Keratinocyte (primary cell): Measurements from ENCODE around the gene GBP3. TPM values are rescaled to one million over a fixed set of nuclear protein-coding genes. Genes with fewer than 3 reads are reported as not detected.
"Not testable (repeated sequence)": the region's sequence is repeated elsewhere in the genome, so short reads cannot be mapped to it uniquely, and the experiment has no call there.

Experiments
- DNase-seq: peaks from one replicate; pipeline ENCODE4 v3.0.0-alpha.2; 2011; ENCODE audit warnings: low read depth, missing footprints, low spot score
- FAIRE-seq: peaks from 2 replicates; lab custom pipeline; 2011; peaks lifted over from hg19 to GRCh38; lab: Jason Lieb, UNC
- H2AFZ ChIP-seq: 2 replicates; pipeline ENCODE4 v1.6.0; 2012; ENCODE audit warnings: low read length, control low read depth, inconsistent platforms; ENCODE audit not compliant: control insufficient read depth
- H3K27ac ChIP-seq: 2 replicates; pipeline ENCODE4 v1.5.1; 2011; ENCODE audit warnings: low read length; ENCODE audit not compliant: control insufficient read depth, insufficient read depth
- H3K27me3 ChIP-seq: 3 replicates; pipeline ENCODE4 v1.6.0; 2011; ENCODE audit warnings: low read length; ENCODE audit not compliant: control insufficient read depth, insufficient read depth; ENCODE audit errors: extremely low read depth
- H3K36me3 ChIP-seq, 2 experiments: 2 replicates in 1 of 2; 3 replicates in 1 of 2; pipeline ENCODE4 v1.5.1; 2011; ENCODE audit warnings: low read length in 2 of 2, mild to moderate bottlenecking in 1 of 2; ENCODE audit not compliant: control insufficient read depth in 2 of 2, insufficient read depth in 2 of 2; ENCODE audit errors: extremely low read depth in 1 of 2
- H3K4me1 ChIP-seq: 3 replicates; pipeline ENCODE4 v1.5.1; 2011; ENCODE audit warnings: low read length; ENCODE audit not compliant: control insufficient read depth, insufficient read depth; ENCODE audit errors: extremely low read depth
- H3K4me2 ChIP-seq: 3 replicates; pipeline ENCODE4 v1.6.0; 2011; ENCODE audit warnings: low read depth, low read length; ENCODE audit not compliant: control insufficient read depth, insufficient read depth; ENCODE audit errors: extremely low read depth
- H3K4me3 ChIP-seq, 3 experiments: fragments of 200-600 bp in 1 of 3; sonication (generic) in 1 of 3; 2 replicates in 2 of 3; 3 replicates in 1 of 3; pipeline ENCODE4 v1.5.1; 2011 to 2016; ENCODE audit warnings: low read length in 3 of 3, mild to moderate bottlenecking in 3 of 3, control low read depth in 2 of 3, inconsistent platforms in 1 of 3, low read depth in 1 of 3, mixed read lengths in 1 of 3, mixed run types in 1 of 3, moderate library complexity in 1 of 3; ENCODE audit not compliant: control insufficient read depth in 2 of 3, insufficient read depth in 2 of 3; ENCODE audit errors: extremely low read depth in 1 of 3
- H3K79me2 ChIP-seq: 2 replicates; pipeline ENCODE4 v1.6.0; 2012; ENCODE audit warnings: low read length; ENCODE audit not compliant: control insufficient read depth, insufficient read depth
- H3K9ac ChIP-seq: 3 replicates; pipeline ENCODE4 v1.6.0; 2011; ENCODE audit warnings: low read length; ENCODE audit not compliant: control insufficient read depth, insufficient read depth; ENCODE audit errors: extremely low read depth
- H3K9me1 ChIP-seq: 3 replicates; pipeline ENCODE4 v1.6.0; 2011; ENCODE audit warnings: low read length; ENCODE audit not compliant: control insufficient read depth, insufficient read depth; ENCODE audit errors: extremely low read depth
- H3K9me3 ChIP-seq: 2 replicates; pipeline ENCODE4 v1.5.1; 2012; ENCODE audit warnings: low read depth, low read length; ENCODE audit not compliant: control insufficient read depth
- H4K20me1 ChIP-seq: 3 replicates; pipeline ENCODE4 v1.6.0; 2011; ENCODE audit warnings: low read length; ENCODE audit not compliant: control insufficient read depth, insufficient read depth; ENCODE audit errors: extremely low read depth
- EZH2 ChIP-seq: IDR thresholded peaks from one replicate; pipeline ENCODE4 v1.6.1; 2012; ENCODE audit warnings: inconsistent platforms, mild to moderate bottlenecking, low read length, moderate library complexity
- dilution Hi-C: fragments of 300-500 bp; cut with MboI; formaldehyde crosslinking; loops from one replicate; pipeline ENCODE4 v1.7.0; 2020; ENCODE audit warnings: low sequenced_read_pairs; ENCODE audit not compliant: extremely low pct_ligation_motif_present
- polyA plus RNA-seq, 5 experiments: library from polyadenylated mRNA; depleted of rRNA in 3 of 5; stranded (reverse) in 3 of 5; stranded (forward) in 1 of 5; unstranded in 1 of 5; fragments of >200 nt; gene quantifications; 1 replicate in 1 of 5; 2 replicates in 3 of 5; 3 replicates in 1 of 5; pipeline versions ENCODE4 v1.2.1 to v1.2.3, GENCODE V29; 2011 to 2012; ENCODE audit warnings: missing spikeins in 2 of 5, low read depth in 1 of 5, low replicate concordance in 1 of 5
- TF ChIP-seq, protein P1 (sequence below), 3 experiments: IDR thresholded peaks in 1 of 3; conservative IDR thresholded peaks in 1 of 3; optimal IDR thresholded peaks in 1 of 3; 2 replicates in 2 of 3; 3 replicates in 1 of 3; pipeline versions ENCODE3 to v1.5.1; 2011; ENCODE audit warnings: low read length in 3 of 3, mild to moderate bottlenecking in 3 of 3, moderate library complexity in 2 of 3, control low read depth in 1 of 3, inconsistent platforms in 1 of 3; ENCODE audit not compliant: insufficient read depth in 2 of 3; ENCODE audit errors: extremely low read depth in 1 of 3

The GBP3 gene
- polyA plus RNA-seq, 1 donor (not counting 4 experiments of a cell fraction or from before 2014, with no cell fraction given) = 42.6 TPM

- FAIRE-seq = no peak
- dilution Hi-C loops = no loop called here
Observed at GRCh38 chr1:89035080-89035479, 12.4 kb upstream of the GBP3 start.

GRCh38 chr1:89034004-89034403 lies 11.3 kb upstream of the GBP3 start:
- H3K79me2 ChIP-seq, H3K4me3 ChIP-seq, H4K20me1 ChIP-seq, H3K9me1 ChIP-seq, H2AFZ ChIP-seq, H3K27me3 ChIP-seq, H3K9ac ChIP-seq, H3K36me3 ChIP-seq, H3K4me1 ChIP-seq, H3K4me2 ChIP-seq, FAIRE-seq, dilution Hi-C loops, DNase-seq, H3K9me3 ChIP-seq, H3K27ac ChIP-seq: not testable (repeated sequence)

More at GRCh38 chr1:89035080-89035479, 12.4 kb upstream of the GBP3 start:
- no peak overlapping the region for H3K4me2 ChIP-seq
- no peak overlapping the region for H2AFZ ChIP-seq
- no peak overlapping the region for H3K4me3 ChIP-seq
- DNase-seq = no peak
- H3K36me3 ChIP-seq = no peaks in the 10 kb centered on the region
- TF ChIP-seq, protein P1, sequence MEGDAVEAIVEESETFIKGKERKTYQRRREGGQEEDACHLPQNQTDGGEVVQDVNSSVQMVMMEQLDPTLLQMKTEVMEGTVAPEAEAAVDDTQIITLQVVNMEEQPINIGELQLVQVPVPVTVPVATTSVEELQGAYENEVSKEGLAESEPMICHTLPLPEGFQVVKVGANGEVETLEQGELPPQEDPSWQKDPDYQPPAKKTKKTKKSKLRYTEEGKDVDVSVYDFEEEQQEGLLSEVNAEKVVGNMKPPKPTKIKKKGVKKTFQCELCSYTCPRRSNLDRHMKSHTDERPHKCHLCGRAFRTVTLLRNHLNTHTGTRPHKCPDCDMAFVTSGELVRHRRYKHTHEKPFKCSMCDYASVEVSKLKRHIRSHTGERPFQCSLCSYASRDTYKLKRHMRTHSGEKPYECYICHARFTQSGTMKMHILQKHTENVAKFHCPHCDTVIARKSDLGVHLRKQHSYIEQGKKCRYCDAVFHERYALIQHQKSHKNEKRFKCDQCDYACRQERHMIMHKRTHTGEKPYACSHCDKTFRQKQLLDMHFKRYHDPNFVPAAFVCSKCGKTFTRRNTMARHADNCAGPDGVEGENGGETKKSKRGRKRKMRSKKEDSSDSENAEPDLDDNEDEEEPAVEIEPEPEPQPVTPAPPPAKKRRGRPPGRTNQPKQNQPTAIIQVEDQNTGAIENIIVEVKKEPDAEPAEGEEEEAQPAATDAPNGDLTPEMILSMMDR (optimal IDR thresholded peaks at IDR 0.05 in 1 of 3, IDR thresholded peaks at IDR 0.05 in 1 of 3, conservative IDR thresholded peaks at IDR 0.05 in 1 of 3; ENCODE audit: extremely low read depth in 1 of 3, insufficient read depth in 2 of 3, low read length in 3 of 3) = no peak
- no peak for TF ChIP-seq EZH2
- H3K9me1 ChIP-seq = no peaks in the 10 kb centered on the region
- no peaks in the 10 kb centered on the region for H3K27me3 ChIP-seq
- H3K27ac ChIP-seq = no peak overlapping the region
- no peak overlapping the region for H3K9ac ChIP-seq
- no peaks in the 10 kb centered on the region for H3K79me2 ChIP-seq
- no peaks in the 10 kb centered on the region for H4K20me1 ChIP-seq
- no peaks in the 10 kb centered on the region for H3K4me1 ChIP-seq
- no peaks in the 10 kb centered on the region for H3K9me3 ChIP-seq

DNA sequence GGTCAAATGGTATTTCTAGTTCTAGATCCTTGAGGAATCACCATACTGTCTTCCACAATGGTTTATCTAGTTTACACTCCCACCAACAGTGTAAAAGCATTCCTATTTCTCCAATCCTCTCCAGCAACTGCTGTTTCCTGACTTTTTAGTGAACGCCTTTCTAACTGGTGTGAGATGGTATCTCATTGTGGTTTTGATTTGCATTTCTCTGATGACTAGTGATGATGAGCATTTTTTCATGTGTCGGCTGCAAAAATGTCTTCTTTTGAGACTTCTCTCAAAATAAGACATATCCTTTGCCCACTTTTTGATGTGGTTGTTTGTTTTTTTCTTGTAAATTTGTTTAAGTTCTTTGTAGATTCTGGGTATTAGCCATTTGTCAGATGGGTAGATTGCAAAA lies 6.4 kb upstream of the GBP3 start:
- H3K4me3 ChIP-seq, H3K9ac ChIP-seq, H3K79me2 ChIP-seq, H3K27me3 ChIP-seq, H4K20me1 ChIP-seq, H3K4me1 ChIP-seq, H3K27ac ChIP-seq, H2AFZ ChIP-seq, H3K36me3 ChIP-seq, H3K9me3 ChIP-seq, dilution Hi-C loops, FAIRE-seq, DNase-seq, H3K4me2 ChIP-seq, H3K9me1 ChIP-seq: not testable (repeated sequence)
